Ammon's horn (tissue), 1 donor: ENCODE results near the gene NAA11.

Source experiments
- DNase-seq: peaks from one replicate; pipeline ENCODE4 v3.0.0-alpha.2; 2016; ENCODE audit warnings: low spot score

NAA11 gene

GRCh38 chr4:79325864-79326328, at the start of gene NAA11:
NAA11 (minus strand) TSS chr4:79326061; CDS start chr4:79325877, 184 bp downstream.
- DNase-seq: no peak

- no peak for DNase-seq
These were observed 44.2 kb upstream of the NAA11 start for GRCh38 chr4:79370026-79370425.

GRCh38 chr4:79367096-79367495, 41.2 kb upstream of the NAA11 start:
- DNase-seq: no peak

GRCh38 chr4:79366422-79366821, 40.6 kb upstream of the NAA11 start:
- DNase-seq: no peak

GRCh38 chr4:79364061-79364460, 38.2 kb upstream of the NAA11 start:
- no peak for DNase-seq

GRCh38 chr4:79362626-79363025, 36.8 kb upstream of the NAA11 start:
- no peak for DNase-seq

- DNase-seq: peak; percentile 3
These were observed 34.1 kb upstream of the NAA11 start for GRCh38 chr4:79360006-79360405.

GRCh38 chr4:79358438-79358837, 32.6 kb upstream of the NAA11 start:
- DNase-seq: no peak

GRCh38 chr4:79357365-79357764, 31.5 kb upstream of the NAA11 start:
- no peak for DNase-seq

- DNase-seq: no peak
These were observed 27.2 kb upstream of the NAA11 start for GRCh38 chr4:79353075-79353474.

GRCh38 chr4:79348405-79348804, 22.5 kb upstream of the NAA11 start:
- no peak for DNase-seq

- DNase-seq: no peak
These were observed 16.2 kb upstream of the NAA11 start for GRCh38 chr4:79341893-79342653.

GRCh38 chr4:79340568-79340967, 14.7 kb upstream of the NAA11 start:
- no peak for DNase-seq

- no peak for DNase-seq
These were observed 12.3 kb upstream of the NAA11 start for GRCh38 chr4:79338148-79338547.

- no peak for DNase-seq
These were observed 8.9 kb upstream of the NAA11 start for GRCh38 chr4:79334783-79335182.

GRCh38 chr4:79334341-79334740, 8.5 kb upstream of the NAA11 start:
- no peak for DNase-seq

- DNase-seq: no peak
These were observed 5.4 kb upstream of the NAA11 start for GRCh38 chr4:79331126-79331876.

- DNase-seq: no peak
These were observed 4.9 kb upstream of the NAA11 start for GRCh38 chr4:79330720-79331119.

- DNase-seq: no peak
These were observed 425 bp downstream of the NAA11 start for GRCh38 chr4:79325436-79325835.

- DNase-seq: no peak
These were observed 5.9 kb downstream of the NAA11 start for GRCh38 chr4:79319975-79320374.

- DNase-seq: no peak
These were observed 8.2 kb downstream of the NAA11 start for GRCh38 chr4:79317711-79318110.

GRCh38 chr4:79315891-79316290, 10.0 kb downstream of the NAA11 start:
- DNase-seq: no peak

- DNase-seq: no peak
These were observed 14.6 kb downstream of the NAA11 start for GRCh38 chr4:79311279-79311678.
